Sigmoid colon (tissue), 4 donors: ENCODE results near the gene SKIC8.

Experiments
- EP300 ChIP-seq, 4 donors: sonication (generic); formaldehyde crosslinking; IDR thresholded peaks; one replicate each; pipeline ENCODE4 v1.6.1; 2017; ENCODE audit warnings: antibody characterized with exemption in 4 of 4
- POLR2A ChIP-seq, 2 donors: fragments of 450-650 bp; IDR thresholded peaks; one replicate each; pipeline ENCODE4 v1.6.1; 2016; ENCODE audit warnings: antibody characterized with exemption in 2 of 2, mild to moderate bottlenecking in 2 of 2, moderate library complexity in 2 of 2
- TF ChIP-seq, protein P1 (sequence below), 4 experiments: fragments of 450-650 bp in 3 of 4; fragments of 200-600 bp in 1 of 4; IDR thresholded peaks; one replicate each; pipeline ENCODE4 v1.5.1; 2016 to 2019; ENCODE audit warnings: antibody characterized with exemption in 4 of 4, mild to moderate bottlenecking in 3 of 4, moderate library complexity in 2 of 4

DNA sequence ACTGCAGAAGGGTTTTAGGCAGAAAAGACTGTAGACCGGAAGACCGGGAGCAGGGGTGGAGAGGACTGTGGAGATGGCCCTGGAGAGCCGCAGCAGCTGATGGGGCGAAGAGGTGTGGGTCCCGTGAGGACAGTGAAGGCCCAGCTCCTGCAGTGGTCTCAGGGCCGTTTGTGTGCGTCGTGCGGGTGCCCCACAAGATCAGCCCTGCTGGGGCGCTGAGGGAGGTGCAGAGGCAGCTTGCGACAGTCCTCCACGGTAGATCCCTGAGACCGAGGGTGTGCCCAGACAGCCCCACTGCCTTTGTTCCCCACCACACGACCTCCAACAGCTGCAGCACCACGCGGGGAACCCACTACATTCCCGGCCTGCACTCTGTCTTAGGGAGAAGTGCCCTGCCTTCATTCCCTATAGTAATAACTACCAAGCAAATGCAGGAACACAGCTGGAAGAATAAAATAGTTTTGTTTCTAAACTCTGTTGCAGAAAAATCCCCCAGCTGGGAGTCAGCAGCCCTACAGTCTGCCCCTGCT is 21.7 kb upstream of the SKIC8 start:
- TF ChIP-seq POLR2A (IDR thresholded peaks at IDR 0.05): no peak
- TF ChIP-seq EP300 (IDR thresholded peaks at IDR 0.05): no peak
- TF ChIP-seq, protein P1, sequence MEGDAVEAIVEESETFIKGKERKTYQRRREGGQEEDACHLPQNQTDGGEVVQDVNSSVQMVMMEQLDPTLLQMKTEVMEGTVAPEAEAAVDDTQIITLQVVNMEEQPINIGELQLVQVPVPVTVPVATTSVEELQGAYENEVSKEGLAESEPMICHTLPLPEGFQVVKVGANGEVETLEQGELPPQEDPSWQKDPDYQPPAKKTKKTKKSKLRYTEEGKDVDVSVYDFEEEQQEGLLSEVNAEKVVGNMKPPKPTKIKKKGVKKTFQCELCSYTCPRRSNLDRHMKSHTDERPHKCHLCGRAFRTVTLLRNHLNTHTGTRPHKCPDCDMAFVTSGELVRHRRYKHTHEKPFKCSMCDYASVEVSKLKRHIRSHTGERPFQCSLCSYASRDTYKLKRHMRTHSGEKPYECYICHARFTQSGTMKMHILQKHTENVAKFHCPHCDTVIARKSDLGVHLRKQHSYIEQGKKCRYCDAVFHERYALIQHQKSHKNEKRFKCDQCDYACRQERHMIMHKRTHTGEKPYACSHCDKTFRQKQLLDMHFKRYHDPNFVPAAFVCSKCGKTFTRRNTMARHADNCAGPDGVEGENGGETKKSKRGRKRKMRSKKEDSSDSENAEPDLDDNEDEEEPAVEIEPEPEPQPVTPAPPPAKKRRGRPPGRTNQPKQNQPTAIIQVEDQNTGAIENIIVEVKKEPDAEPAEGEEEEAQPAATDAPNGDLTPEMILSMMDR (IDR thresholded peaks at IDR 0.05): no peak
